IMR-90 (cell line): ENCODE data around the gene FOXL2NB. TPM values are rescaled to one million over a fixed set of nuclear protein-coding genes. Genes with fewer than 3 reads are reported as not detected.

Experiments used
- ATAC-seq: fragments of 200-7000 bp; cut with Tn5 transposase; 2 replicates; pipeline ENCODE4 v1.9.1; 2020; ENCODE audit warnings: low read depth, mild to moderate bottlenecking, moderate library complexity
- BruUV-seq: library from RNA; stranded (reverse); fragments of 400-500 nt; replicated peaks from 2 replicates; lab custom pipeline; 2021; lab: Mats Ljungman, UMichigan
- CTCF ChIA-PET: fragments of 300-600 bp; formaldehyde crosslinking; extraction: SDS; loops from one replicate; lab custom pipeline; 2021; ENCODE audit warnings: antibody characterized with exemption; lab: Yijun Ruan, JAX
- POLR2A ChIA-PET: fragments of 300-600 bp; sonication (Branson Sonifier 250); formaldehyde crosslinking; loops from one replicate; lab custom pipeline; 2022; ENCODE audit warnings: antibody characterized with exemption; ENCODE audit not compliant: unreplicated experiment; lab: Charles Lee
- DNase-seq: peaks from one replicate; pipeline ENCODE4 v3.0.0; 2013
- H2AFZ ChIP-seq: replicated peaks from 2 replicates; pipeline ENCODE3; 2013; ENCODE audit warnings: low read length, mild to moderate bottlenecking; ENCODE audit not compliant: poor library complexity
- H2AK5ac ChIP-seq: 2 replicates; pipeline ENCODE4 v1.6.1; 2013; ENCODE audit warnings: low read depth, low read length, inconsistent platforms
- H2AK9ac ChIP-seq: replicated peaks from 2 replicates; pipeline ENCODE3; 2013; ENCODE audit warnings: mild to moderate bottlenecking, low read depth, low read length, moderate library complexity; ENCODE audit not compliant: poor library complexity
- H2BK120ac ChIP-seq: 2 replicates; pipeline ENCODE4 v1.6.1; 2013; ENCODE audit warnings: low read depth, low read length, inconsistent platforms
- H2BK15ac ChIP-seq: 3 replicates; pipeline ENCODE4 v1.6.1; 2013; ENCODE audit warnings: low read depth, low read length, inconsistent platforms
- H2BK20ac ChIP-seq: 2 replicates; pipeline ENCODE4 v1.6.1; 2013; ENCODE audit warnings: low read depth, mild to moderate bottlenecking, inconsistent platforms, low read length, moderate library complexity
- H2BK5ac ChIP-seq: 2 replicates; pipeline ENCODE4 v1.6.1; 2013; ENCODE audit warnings: mild to moderate bottlenecking, low read depth, low read length, inconsistent platforms; ENCODE audit not compliant: poor library complexity, severe bottlenecking
- H3K14ac ChIP-seq: replicated peaks from 2 replicates; pipeline ENCODE4 v1.6.1; 2013; ENCODE audit warnings: low read depth, low read length, inconsistent platforms
- H3K18ac ChIP-seq: 2 replicates; pipeline ENCODE4 v1.6.1; 2013; ENCODE audit warnings: low read depth, low read length, control low read depth
- H3K23ac ChIP-seq: 2 replicates; pipeline ENCODE4 v1.6.1; 2013; ENCODE audit warnings: low read depth, low read length, inconsistent platforms
- H3K27ac ChIP-seq: 2 replicates; pipeline ENCODE4 v1.5.1; 2013; ENCODE audit warnings: mild to moderate bottlenecking, control low read depth, low read length; ENCODE audit not compliant: insufficient read depth
- H3K27me3 ChIP-seq: 2 replicates; pipeline ENCODE4 v1.6.1; 2013; ENCODE audit warnings: low read length; ENCODE audit not compliant: control insufficient read depth, insufficient read depth
- H3K36me3 ChIP-seq: 2 replicates; pipeline ENCODE4 v1.6.1; 2013; ENCODE audit warnings: low read length, mixed read lengths; ENCODE audit not compliant: control insufficient read depth, insufficient read depth
- H3K4ac ChIP-seq: 2 replicates; pipeline ENCODE4 v1.6.1; 2013; ENCODE audit warnings: low read depth, low read length, inconsistent platforms
- H3K4me1 ChIP-seq: 2 replicates; pipeline ENCODE4 v1.6.1; 2013; ENCODE audit warnings: low read length, mixed read lengths; ENCODE audit not compliant: control insufficient read depth, insufficient read depth
- H3K4me2 ChIP-seq: 2 replicates; pipeline ENCODE4 v1.6.1; 2013; ENCODE audit warnings: low read depth, mild to moderate bottlenecking, control low read depth, low read length, moderate library complexity
- H3K4me3 ChIP-seq: 2 replicates; pipeline ENCODE4 v1.5.1; 2013; ENCODE audit warnings: low read depth, mild to moderate bottlenecking, control low read depth, low read length, moderate library complexity; ENCODE audit not compliant: insufficient read depth
- H3K56ac ChIP-seq: 2 replicates; pipeline ENCODE4 v1.6.1; 2013; ENCODE audit warnings: low read length, inconsistent platforms; ENCODE audit not compliant: insufficient read depth; ENCODE audit errors: extremely low read depth
- H3K79me1 ChIP-seq, 2 experiments: 2 replicates each; pipeline ENCODE4 v1.6.1; 2013; ENCODE audit warnings: low read length in 2 of 2, inconsistent platforms in 1 of 2, low read depth in 1 of 2
- H3K9ac ChIP-seq: 2 replicates; pipeline ENCODE4 v1.6.1; 2013; ENCODE audit warnings: low read depth, low read length, control low read depth
- H3K9me1 ChIP-seq: 2 replicates; pipeline ENCODE4 v1.6.1; 2013; ENCODE audit warnings: low read length, inconsistent platforms; ENCODE audit not compliant: insufficient read depth
- H3K9me3 ChIP-seq: 2 replicates; pipeline ENCODE4 v1.6.1; 2013; ENCODE audit warnings: low read length; ENCODE audit not compliant: control insufficient read depth, insufficient read depth
- H4K20me1 ChIP-seq: 2 replicates; pipeline ENCODE4 v1.6.1; 2013; ENCODE audit warnings: low read length, inconsistent platforms; ENCODE audit not compliant: insufficient read depth
- H4K5ac ChIP-seq: 2 replicates; pipeline ENCODE4 v1.6.1; 2013; ENCODE audit warnings: mild to moderate bottlenecking, low read depth, low read length, control low read depth
- H4K8ac ChIP-seq, 2 experiments: 2 replicates each; pipeline ENCODE4 v1.6.1; 2013; ENCODE audit warnings: low read depth in 2 of 2, low read length in 2 of 2, control low read depth in 1 of 2, inconsistent platforms in 1 of 2
- H4K91ac ChIP-seq: 2 replicates; pipeline ENCODE4 v1.6.1; 2013; ENCODE audit warnings: low read depth, low read length, inconsistent platforms; ENCODE audit not compliant: insufficient read depth
- BHLHE40 ChIP-seq: fragments of 150-350 bp; IDR thresholded peaks from 2 replicates; pipeline ENCODE4 v1.6.1; 2016; ENCODE audit warnings: mild to moderate bottlenecking, low read depth, low read length
- CEBPB ChIP-seq: IDR thresholded peaks from 2 replicates; pipeline ENCODE4 v1.6.1; 2012; ENCODE audit warnings: low read depth, low read length, improper control_type of control experiment
- CHD1 ChIP-seq: IDR thresholded peaks from 2 replicates; pipeline ENCODE4 v1.6.1; 2012; ENCODE audit warnings: low read depth, low read length, improper control_type of control experiment
- CTCF ChIP-seq: conservative IDR thresholded peaks from 2 replicates; pipeline ENCODE4 v1.5.1; 2012; ENCODE audit warnings: mild to moderate bottlenecking, low read depth, low read length, improper control_type of control experiment
- ELK1 ChIP-seq: fragments of 150-350 bp; IDR thresholded peaks from 2 replicates; pipeline ENCODE4 v1.6.1; 2016; ENCODE audit warnings: low read depth, mild to moderate bottlenecking, low read length, moderate library complexity, borderline replicate concordance
- FOS ChIP-seq: fragments of 150-350 bp; IDR thresholded peaks from 2 replicates; pipeline ENCODE4 v1.6.1; 2016; ENCODE audit warnings: low read depth, low read length
- MAFK ChIP-seq: IDR thresholded peaks from 2 replicates; pipeline ENCODE4 v1.6.1; 2012; ENCODE audit warnings: low read depth, low read length, improper control_type of control experiment
- MAZ ChIP-seq: IDR thresholded peaks from 2 replicates; pipeline ENCODE4 v1.6.1; 2012; ENCODE audit warnings: low read depth, mild to moderate bottlenecking, low read length, improper control_type of control experiment, moderate library complexity, borderline replicate concordance
- MXI1 ChIP-seq: IDR thresholded peaks from 2 replicates; pipeline ENCODE4 v1.6.1; 2012; ENCODE audit warnings: low read depth, mild to moderate bottlenecking, low read length, moderate library complexity, borderline replicate concordance
- NFE2L2 ChIP-seq: fragments of 150-350 bp; IDR thresholded peaks from 2 replicates; pipeline ENCODE4 v1.6.1; 2016; ENCODE audit warnings: low read depth, mild to moderate bottlenecking, low read length
- POLR2A ChIP-seq: IDR thresholded peaks from 2 replicates; pipeline ENCODE4 v1.6.1; 2012; ENCODE audit warnings: mild to moderate bottlenecking, low read depth, low read length
- RAD21 ChIP-seq: IDR thresholded peaks from 2 replicates; pipeline ENCODE4 v1.6.1; 2012; ENCODE audit warnings: low read length, improper control_type of control experiment
- RCOR1 ChIP-seq: IDR thresholded peaks from 2 replicates; pipeline ENCODE4 v1.6.1; 2012; ENCODE audit warnings: mild to moderate bottlenecking, low read length, improper control_type of control experiment; ENCODE audit not compliant: insufficient replicate concordance
- RFX5 ChIP-seq: IDR thresholded peaks from 2 replicates; pipeline ENCODE4 v1.8.0; 2012; ENCODE audit warnings: low read depth, mild to moderate bottlenecking, low read length, moderate library complexity
- SMC3 ChIP-seq: fragments of 150-350 bp; IDR thresholded peaks from 2 replicates; pipeline ENCODE4 v1.6.1; 2016; ENCODE audit warnings: low read depth, mild to moderate bottlenecking, antibody characterized with exemption, low read length, moderate library complexity
- USF2 ChIP-seq: fragments of 150-350 bp; IDR thresholded peaks from 2 replicates; pipeline ENCODE4 v1.6.1; 2017; ENCODE audit warnings: mild to moderate bottlenecking, antibody characterized with exemption, low read length, low read depth
- WGBS, 2 experiments: methylation state at CpG; one replicate each; pipeline versions ENCODE4 v1.1.5 to v1.1.7; 2013; ENCODE audit warnings: missing lambda C conversion rate in 2 of 2; ENCODE audit not compliant: insufficient read length in 1 of 2; ENCODE audit errors: extremely low coverage in 2 of 2; 5-methylcytosine and 5-hydroxymethylcytosine counted together
- dilution Hi-C: fragments of 300-500 bp; cut with HindIII; formaldehyde crosslinking; loops from one replicate; pipeline ENCODE4 v1.14.3; 2018; ENCODE audit warnings: low sequenced_read_pairs; ENCODE audit not compliant: unreplicated experiment
- in situ Hi-C: fragments of 300-500 bp; cut with MboI; formaldehyde crosslinking; loops from 3 replicates; pipeline ENCODE4 v1.14.3; 2019; ENCODE audit warnings: low sequenced_read_pairs, inconsistent platforms, mixed read lengths
- intact Hi-C: fragments of 100-400 bp; cut with micrococcal nuclease; formaldehyde crosslinking; loops from 2 replicates; pipeline ENCODE4 v1.10.0; 2022
- polyA plus RNA-seq, 3 experiments: library from polyadenylated mRNA; depleted of rRNA; stranded (reverse); fragments of >200 nt; gene quantifications; 2 replicates each; pipeline ENCODE4 v1.2.3, GENCODE V29; 2012; ENCODE audit warnings: low replicate concordance in 1 of 3
- total RNA-seq: library from RNA; depleted of rRNA; stranded (reverse); fragments of >200 nt; gene quantifications from 2 replicates; pipeline ENCODE4 v1.2.3, GENCODE V29; 2012

The FOXL2NB gene
- total and polyA plus RNA-seq, 2 of the 4 experiments (the other 2 are of a cell fraction), result under 0.01 to 0.05 TPM

- H3K27ac ChIP-seq, result no peak overlapping the region
- dilution Hi-C loops, result no loop called here
Measured at GRCh38 chr3:138948371-138949001, 1.5 kb downstream of the FOXL2NB start.

More at GRCh38 chr3:138948371-138949001, 1.5 kb downstream of the FOXL2NB start:
- H3K9ac ChIP-seq, result no peak overlapping the region
- ChIA-PET CTCF (interaction anchor here (0.6 kb wide), 1 partner anchor 329 kb away, joined by 3 read pairs; no protein-coding TSS in a partner anchor), POLR2A (no interaction called here)
- no peak overlapping the region for H2BK20ac ChIP-seq
- H2AK5ac ChIP-seq, result no peak overlapping the region
- TF ChIP-seq CEBPB (no peak), CHD1 (no peak), CTCF (no peak), RCOR1 (no peak), BHLHE40 (no peak), POLR2A (no peak), MAFK (no peak), NFE2L2 (no peak), RAD21 (no peak), RFX5 (no peak), FOS (no peak), ELK1 (no peak), MAZ (no peak), MXI1 (no peak), SMC3 (no peak), USF2 (no peak)
- WGBS, 2 experiments, result no CpG with 5 or more reads among the region's 3 CpGs
- no peak overlapping the region for H3K4me3 ChIP-seq
- H3K4ac ChIP-seq, result no peak overlapping the region
- H3K9me1 ChIP-seq, result 0 out of 2 replicates have a peak, but pooled peaks cover 3% of the 10 kb centered on the region
- H2BK5ac ChIP-seq, result no peak overlapping the region
- no peak overlapping the region for H3K18ac ChIP-seq
- H4K20me1 ChIP-seq, result peaks cover 6% of the 10 kb centered on the region
- no peak overlapping the region for H4K8ac ChIP-seq
- H4K5ac ChIP-seq, result no peak overlapping the region
- no TSS peak for BruUV-seq
- no peak for ATAC-seq
- H4K91ac ChIP-seq, result no peak overlapping the region
- in situ Hi-C loops (no loop called here), intact Hi-C loops (no loop called here)
- H3K4me2 ChIP-seq, result no peak overlapping the region
- no peak overlapping the region for H2AK9ac ChIP-seq
- H2BK120ac ChIP-seq, result no peak overlapping the region
- no peak overlapping the region for H2BK15ac ChIP-seq
- H3K4me1 ChIP-seq, result peaks cover 2% of the 10 kb centered on the region; the same call in 1 of the 2 replicates
- no peak overlapping the region; the same call in 1 of the 2 replicates for H3K23ac ChIP-seq
- no peak overlapping the region for H3K14ac ChIP-seq
- H3K27me3 ChIP-seq, result peaks cover 89% of the 10 kb centered on the region
- H3K36me3 ChIP-seq, result no peaks in the 10 kb centered on the region
- DNase-seq, result no peak
- H3K56ac ChIP-seq, result no peak overlapping the region
- H2AFZ ChIP-seq, result no peak overlapping the region
- H3K9me3 ChIP-seq, result peaks cover 7% of the 10 kb centered on the region
- no peaks in the 10 kb centered on the region for H3K79me1 ChIP-seq
